DND-41 (cell line): Measurements from ENCODE around the gene FLAD1.

Source experiments
- ATAC-seq: fragments of 200-7000 bp; cut with Tn5 transposase; 3 replicates; pipeline ENCODE4 v1.9.1; 2021; ENCODE audit warnings: low read depth; ENCODE audit not compliant: insufficient read depth
- DNase-seq: peaks from one replicate; pipeline ENCODE4 v3.0.0-alpha.2; 2020
- H2AFZ ChIP-seq: 2 replicates; pipeline ENCODE4 v1.6.0; 2012; ENCODE audit warnings: low read depth, low read length
- H3K27ac ChIP-seq: 2 replicates; pipeline ENCODE4 v1.5.1; 2012; ENCODE audit warnings: low read length, inconsistent platforms
- H3K27me3 ChIP-seq: fragments of 200-600 bp; sonication (generic); 2 replicates; pipeline ENCODE4 v1.6.0; 2012; ENCODE audit warnings: low read length, mild to moderate bottlenecking, inconsistent platforms; ENCODE audit not compliant: insufficient read depth, poor library complexity
- H3K36me3 ChIP-seq: 2 replicates; pipeline ENCODE4 v1.5.1; 2012; ENCODE audit warnings: low read length, inconsistent platforms; ENCODE audit not compliant: insufficient read depth
- H3K4me1 ChIP-seq: 2 replicates; pipeline ENCODE4 v1.5.1; 2012; ENCODE audit warnings: mild to moderate bottlenecking, low read length; ENCODE audit not compliant: insufficient read depth
- H3K4me2 ChIP-seq: 2 replicates; pipeline ENCODE4 v1.6.0; 2012; ENCODE audit warnings: mild to moderate bottlenecking, moderate library complexity, low read length, inconsistent platforms; ENCODE audit not compliant: insufficient read depth
- H3K4me3 ChIP-seq, 2 experiments: fragments of 200-600 bp in 1 of 2; shearing (Covaris generic) in 1 of 2; 2 replicates each; pipeline ENCODE4 v1.5.1; 2012 to 2016; ENCODE audit warnings: inconsistent platforms in 2 of 2, low read length in 2 of 2, mild to moderate bottlenecking in 2 of 2, low read depth in 1 of 2, moderate library complexity in 1 of 2
- H3K79me2 ChIP-seq: 2 replicates; pipeline ENCODE4 v1.6.0; 2012; ENCODE audit warnings: low read length, inconsistent platforms; ENCODE audit not compliant: insufficient read depth
- H3K9ac ChIP-seq: 2 replicates; pipeline ENCODE4 v1.6.0; 2012; ENCODE audit warnings: low read depth, mild to moderate bottlenecking, inconsistent platforms, low read length, moderate library complexity
- H3K9me3 ChIP-seq: 2 replicates; pipeline ENCODE4 v1.5.1; 2012; ENCODE audit warnings: low read length, moderate library complexity, mild to moderate bottlenecking, inconsistent platforms; ENCODE audit not compliant: insufficient read depth, severe bottlenecking
- H4K20me1 ChIP-seq: 2 replicates; pipeline ENCODE4 v1.6.0; 2012; ENCODE audit warnings: low read length; ENCODE audit not compliant: insufficient read depth
- EZH2 ChIP-seq: IDR thresholded peaks from 3 replicates; pipeline ENCODE4 v1.6.1; 2012; ENCODE audit warnings: borderline replicate concordance, low read depth, mild to moderate bottlenecking, moderate library complexity, low read length, inconsistent platforms; ENCODE audit not compliant: severe bottlenecking
- TF ChIP-seq, protein P1 (sequence below): IDR thresholded peaks from 2 replicates; pipeline ENCODE4 v1.5.1; 2012; ENCODE audit warnings: borderline replicate concordance, low read length, moderate library complexity, mild to moderate bottlenecking; ENCODE audit not compliant: poor library complexity, severe bottlenecking; ENCODE audit errors: extremely low read depth

Gene FLAD1

GRCh38 chr1:155011004-155011416, 27.9 kb downstream of the FLAD1 start:
- H3K4me3 ChIP-seq = no peak overlapping the region
- ATAC-seq (no peak), DNase-seq (no peak)
- no peak overlapping the region for H3K4me2 ChIP-seq
- no peaks in the 10 kb centered on the region for H3K79me2 ChIP-seq
- no peak overlapping the region for H3K9ac ChIP-seq
- H2AFZ ChIP-seq = no peak overlapping the region
- no peak overlapping the region for H3K27ac ChIP-seq
- TF ChIP-seq, protein P1, sequence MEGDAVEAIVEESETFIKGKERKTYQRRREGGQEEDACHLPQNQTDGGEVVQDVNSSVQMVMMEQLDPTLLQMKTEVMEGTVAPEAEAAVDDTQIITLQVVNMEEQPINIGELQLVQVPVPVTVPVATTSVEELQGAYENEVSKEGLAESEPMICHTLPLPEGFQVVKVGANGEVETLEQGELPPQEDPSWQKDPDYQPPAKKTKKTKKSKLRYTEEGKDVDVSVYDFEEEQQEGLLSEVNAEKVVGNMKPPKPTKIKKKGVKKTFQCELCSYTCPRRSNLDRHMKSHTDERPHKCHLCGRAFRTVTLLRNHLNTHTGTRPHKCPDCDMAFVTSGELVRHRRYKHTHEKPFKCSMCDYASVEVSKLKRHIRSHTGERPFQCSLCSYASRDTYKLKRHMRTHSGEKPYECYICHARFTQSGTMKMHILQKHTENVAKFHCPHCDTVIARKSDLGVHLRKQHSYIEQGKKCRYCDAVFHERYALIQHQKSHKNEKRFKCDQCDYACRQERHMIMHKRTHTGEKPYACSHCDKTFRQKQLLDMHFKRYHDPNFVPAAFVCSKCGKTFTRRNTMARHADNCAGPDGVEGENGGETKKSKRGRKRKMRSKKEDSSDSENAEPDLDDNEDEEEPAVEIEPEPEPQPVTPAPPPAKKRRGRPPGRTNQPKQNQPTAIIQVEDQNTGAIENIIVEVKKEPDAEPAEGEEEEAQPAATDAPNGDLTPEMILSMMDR = no peak
- TF ChIP-seq EZH2 = no peak
- peaks cover 7% of the 10 kb centered on the region; the same call in 1 of the 2 replicates for H3K4me1 ChIP-seq
- no peaks in the 10 kb centered on the region for H3K36me3 ChIP-seq
- peaks cover 5% of the 10 kb centered on the region for H3K27me3 ChIP-seq
- no peaks in the 10 kb centered on the region for H3K9me3 ChIP-seq
- peaks cover 60% of the 10 kb centered on the region for H4K20me1 ChIP-seq

GRCh38 chr1:155011437-155012025, 28.4 kb downstream of the FLAD1 start:
- TF ChIP-seq EZH2 = no peak
- no peaks in the 10 kb centered on the region for H3K36me3 ChIP-seq
- no peaks in the 10 kb centered on the region for H3K79me2 ChIP-seq
- H2AFZ ChIP-seq = no peak overlapping the region
- H3K27ac ChIP-seq = no peak overlapping the region
- no peaks in the 10 kb centered on the region for H3K9me3 ChIP-seq
- H3K9ac ChIP-seq = no peak overlapping the region
- ATAC-seq = no peak
- no peak for DNase-seq
- peaks cover 10% of the 10 kb centered on the region for H3K27me3 ChIP-seq
- H3K4me2 ChIP-seq = no peak overlapping the region
- peaks cover 7% of the 10 kb centered on the region; the same call in 1 of the 2 replicates for H3K4me1 ChIP-seq
- H4K20me1 ChIP-seq = peaks cover 62% of the 10 kb centered on the region
- no peak overlapping the region for H3K4me3 ChIP-seq

GRCh38 chr1:155012026-155012546, 28.9 kb downstream of the FLAD1 start:
- no peak overlapping the region for H2AFZ ChIP-seq
- H3K27ac ChIP-seq = no peak overlapping the region
- peaks cover 10% of the 10 kb centered on the region; the same call in 1 of the 2 replicates for H3K4me1 ChIP-seq
- no peaks in the 10 kb centered on the region for H3K79me2 ChIP-seq
- H3K4me3 ChIP-seq = no peak overlapping the region
- DNase-seq (no peak), ATAC-seq (no peak)
- H4K20me1 ChIP-seq = peaks cover 64% of the 10 kb centered on the region
- no peak overlapping the region for H3K4me2 ChIP-seq
- no peak for TF ChIP-seq EZH2
- TF ChIP-seq, protein P1 = no peak
- no peak overlapping the region for H3K9ac ChIP-seq
- H3K9me3 ChIP-seq = no peaks in the 10 kb centered on the region
- no peaks in the 10 kb centered on the region for H3K36me3 ChIP-seq
- H3K27me3 ChIP-seq = peaks cover 15% of the 10 kb centered on the region

- no peak overlapping the region for H2AFZ ChIP-seq
- peaks cover 19% of the 10 kb centered on the region for H3K4me1 ChIP-seq
- no peaks in the 10 kb centered on the region for H3K36me3 ChIP-seq
- no peak overlapping the region for H3K4me3 ChIP-seq
- no peaks in the 10 kb centered on the region for H3K79me2 ChIP-seq
- peaks cover 64% of the 10 kb centered on the region for H4K20me1 ChIP-seq
- ATAC-seq = no peak
- H3K27me3 ChIP-seq = peaks cover 15% of the 10 kb centered on the region
- TF ChIP-seq EZH2 = no peak
- TF ChIP-seq, protein P1 = no peak
- H3K9ac ChIP-seq = no peak overlapping the region
- no peaks in the 10 kb centered on the region for H3K9me3 ChIP-seq
- H3K4me2 ChIP-seq = no peak overlapping the region
- DNase-seq = no peak
- H3K27ac ChIP-seq = no peak overlapping the region
Observed at GRCh38 chr1:155012776-155013602, 29.8 kb downstream of the FLAD1 start.
